Lung (tissue), 12 donors: ENCODE data around the gene SENP6. TPM values are rescaled to one million over a fixed set of nuclear protein-coding genes. Genes with fewer than 3 reads are reported as not detected.

Experiments
- ATAC-seq: fragments of 200-7000 bp; cut with Tn5 transposase; one replicate; pipeline ENCODE4 v1.9.1; 2020; ENCODE audit warnings: moderate number of reproducible peaks; ENCODE audit not compliant: insufficient read depth, low FRiP score
- DNase-seq, 3 donors: peaks; one replicate each; pipeline ENCODE4 v3.0.0-alpha.2; 2013 to 2017
- H3K27ac ChIP-seq, 2 donors: one replicate each; pipeline ENCODE4 v1.5.1; 2013; ENCODE audit warnings: mild to moderate bottlenecking in 2 of 2, moderate library complexity in 2 of 2, control low read depth in 1 of 2, inconsistent platforms in 1 of 2, low read depth in 1 of 2, low read length in 1 of 2
- H3K27me3 ChIP-seq, 3 donors: one replicate each; pipeline ENCODE4 v1.5.1; 2013; ENCODE audit warnings: low read length in 2 of 3; ENCODE audit not compliant: control insufficient read depth in 3 of 3, insufficient read depth in 3 of 3
- H3K36me3 ChIP-seq, 4 donors: one replicate each; pipeline ENCODE4 v1.5.1; 2013; ENCODE audit warnings: low read length in 4 of 4, mild to moderate bottlenecking in 1 of 4, moderate library complexity in 1 of 4; ENCODE audit not compliant: control insufficient read depth in 4 of 4, insufficient read depth in 4 of 4
- H3K4me1 ChIP-seq, 5 donors: one replicate each; pipeline ENCODE4 v1.5.1; 2013; ENCODE audit warnings: low read length in 5 of 5, mild to moderate bottlenecking in 2 of 5, moderate library complexity in 1 of 5; ENCODE audit not compliant: control insufficient read depth in 5 of 5, insufficient read depth in 5 of 5
- H3K4me3 ChIP-seq: one replicate; pipeline ENCODE4 v1.5.1; 2013; ENCODE audit warnings: mild to moderate bottlenecking, control low read depth, moderate library complexity
- H3K9ac ChIP-seq, 2 donors: one replicate each; pipeline ENCODE4 v1.5.1; 2013; ENCODE audit warnings: low read length in 2 of 2, control low read depth in 1 of 2; ENCODE audit not compliant: insufficient read depth in 1 of 2
- H3K9me3 ChIP-seq, 4 donors: one replicate each; pipeline ENCODE4 v1.5.1; 2013; ENCODE audit warnings: low read length in 3 of 4, mild to moderate bottlenecking in 1 of 4, moderate library complexity in 1 of 4; ENCODE audit not compliant: control insufficient read depth in 4 of 4, insufficient read depth in 3 of 4
- WGBS, 2 donors: extraction: QIAGEN DNeasy Blood & Tissue Kit; methylation state at CpG; one replicate each; pipeline ENCODE4 v1.1.7; 2013; 5-methylcytosine and 5-hydroxymethylcytosine counted together
- polyA plus RNA-seq, 2 donors: library from polyadenylated mRNA; stranded (reverse); fragments of 200-250 nt; gene quantifications; one replicate each; pipeline ENCODE4 v1.2.1, GENCODE V29; 2013
- total RNA-seq, 2 donors: library from RNA; depleted of rRNA in 1 of 2; stranded (reverse); fragments of >200 nt in 1 of 2; gene quantifications; one replicate each; pipeline ENCODE4 v1.2.1, GENCODE V29; 2014 to 2021
- TF ChIP-seq, protein P1 (sequence below): IDR thresholded peaks from 2 replicates; pipeline ENCODE4 v1.5.1; 2012; ENCODE audit warnings: mild to moderate bottlenecking; ENCODE audit errors: control extremely low read depth, extremely low read depth
- donor health status: control.
- donor health status: control.
- donor health status: Bipolar disorder and iron deficiency.
- donor health status: healthy.
- donor health status: DM: yes; HTN: yes; CAD: no.

Gene SENP6
- total and polyA plus RNA-seq, 4 donors, result 28.0 to 209 (median 62.8) TPM

DNA sequence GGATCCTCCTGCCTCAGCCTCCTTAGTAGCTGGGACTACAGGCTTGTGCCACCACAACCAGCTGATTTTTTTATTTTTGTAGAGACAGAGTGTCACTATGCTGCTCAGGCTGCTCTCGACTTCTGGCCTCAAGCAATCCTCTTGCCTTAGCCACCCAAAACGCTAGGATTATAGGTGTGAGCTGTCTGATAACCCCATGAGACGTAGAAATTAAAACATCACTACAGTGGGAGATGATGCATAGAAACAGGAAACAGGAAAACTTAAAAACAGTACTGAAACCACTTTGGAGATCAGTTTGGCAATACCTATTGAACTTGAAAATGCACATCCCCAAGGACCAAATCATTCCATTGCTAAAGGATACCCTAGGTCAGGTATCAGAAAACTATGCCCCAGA is 10.8 kb downstream of the SENP6 start:
- DNase-seq (no peak), ATAC-seq (no peak)
- no peak overlapping the region for H3K9ac ChIP-seq
- no peaks in the 10 kb centered on the region for H3K9me3 ChIP-seq
- H3K27me3 ChIP-seq, result no peaks in the 10 kb centered on the region
- H3K4me3 ChIP-seq, result no peak overlapping the region
- TF ChIP-seq, protein P1, sequence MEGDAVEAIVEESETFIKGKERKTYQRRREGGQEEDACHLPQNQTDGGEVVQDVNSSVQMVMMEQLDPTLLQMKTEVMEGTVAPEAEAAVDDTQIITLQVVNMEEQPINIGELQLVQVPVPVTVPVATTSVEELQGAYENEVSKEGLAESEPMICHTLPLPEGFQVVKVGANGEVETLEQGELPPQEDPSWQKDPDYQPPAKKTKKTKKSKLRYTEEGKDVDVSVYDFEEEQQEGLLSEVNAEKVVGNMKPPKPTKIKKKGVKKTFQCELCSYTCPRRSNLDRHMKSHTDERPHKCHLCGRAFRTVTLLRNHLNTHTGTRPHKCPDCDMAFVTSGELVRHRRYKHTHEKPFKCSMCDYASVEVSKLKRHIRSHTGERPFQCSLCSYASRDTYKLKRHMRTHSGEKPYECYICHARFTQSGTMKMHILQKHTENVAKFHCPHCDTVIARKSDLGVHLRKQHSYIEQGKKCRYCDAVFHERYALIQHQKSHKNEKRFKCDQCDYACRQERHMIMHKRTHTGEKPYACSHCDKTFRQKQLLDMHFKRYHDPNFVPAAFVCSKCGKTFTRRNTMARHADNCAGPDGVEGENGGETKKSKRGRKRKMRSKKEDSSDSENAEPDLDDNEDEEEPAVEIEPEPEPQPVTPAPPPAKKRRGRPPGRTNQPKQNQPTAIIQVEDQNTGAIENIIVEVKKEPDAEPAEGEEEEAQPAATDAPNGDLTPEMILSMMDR, result no peak
- 58 to 67% methylated on average over 3 of the region's 3 CpGs for WGBS, 2 donors
- no peaks in the 10 kb centered on the region for H3K36me3 ChIP-seq
- H3K27ac ChIP-seq, result peak overlapping the region; percentile 4 to 73
- peaks cover 4 to 34% (median 6%) of the 10 kb centered on the region in 5 donors for H3K4me1 ChIP-seq

DNA sequence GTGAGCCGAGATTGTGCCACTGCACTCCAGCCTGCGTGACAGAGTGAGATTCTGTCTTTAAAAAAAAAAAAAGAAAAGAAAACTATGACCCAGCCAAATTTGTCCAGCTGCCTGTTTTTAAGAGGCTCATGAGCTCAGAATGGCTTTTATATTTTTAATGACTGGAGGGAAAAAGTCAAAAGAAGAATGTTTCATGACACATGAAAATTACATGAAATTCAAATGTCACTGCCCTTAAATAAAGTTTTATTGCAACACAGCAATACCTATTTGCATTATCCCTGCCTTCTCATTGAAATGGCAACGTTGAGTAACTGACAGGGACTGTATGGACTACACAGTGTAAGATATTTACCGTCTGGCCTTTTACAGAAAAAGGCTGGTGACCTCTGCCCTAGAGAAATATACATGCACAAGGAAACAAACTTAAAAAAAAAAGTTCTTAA is 11.4 kb downstream of the SENP6 start:
- peak in 1 of 3 donors; percentile 34 for DNase-seq
- Histone ChIP-seq H3K36me3 (no peaks in the 10 kb centered on the region), H3K4me1 (peaks cover 4 to 34% (median 6%) of the 10 kb centered on the region in 5 donors), H3K9ac (no peak overlapping the region), H3K27ac (peak overlapping the region in 1 of 2 donors; percentile 21), H3K4me3 (no peak overlapping the region), H3K27me3 (no peaks in the 10 kb centered on the region), H3K9me3 (no peaks in the 10 kb centered on the region)
- no peak for ATAC-seq
- TF ChIP-seq, protein P1, result no peak
- WGBS, 2 donors, result 45 to 52% methylated on average over 4 of the region's 4 CpGs

DNA sequence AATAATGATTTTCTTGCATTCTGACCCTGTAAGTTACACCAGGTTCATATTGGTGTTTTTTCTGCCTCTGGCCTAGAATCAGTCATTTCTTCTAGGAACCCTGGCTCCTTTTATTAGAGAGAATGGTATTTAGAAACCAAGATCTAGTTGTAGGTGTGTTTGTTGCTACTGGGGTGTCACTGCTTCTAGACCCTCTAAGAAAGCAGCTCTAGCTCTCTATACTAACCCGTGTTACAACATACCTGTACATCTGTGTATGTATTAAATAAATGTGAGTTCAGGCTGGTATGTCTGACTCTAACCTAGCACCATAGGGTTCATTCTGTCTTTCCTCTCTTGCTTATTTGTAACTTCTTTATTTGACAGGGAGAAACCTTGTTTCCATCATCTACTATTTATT is 16.8 kb downstream of the SENP6 start:
- DNase-seq, result no peak
- Histone ChIP-seq H3K4me1 (peaks cover 0 to 34% (median 4%) of the 10 kb centered on the region in 5 donors), H3K9ac (no peak overlapping the region), H3K9me3 (peaks cover 0 to 3% (median under 1%) of the 10 kb centered on the region in 4 donors), H3K27me3 (no peaks in the 10 kb centered on the region), H3K27ac (no peak overlapping the region), H3K36me3 (no peaks in the 10 kb centered on the region), H3K4me3 (no peak overlapping the region)
- 97 to 100% methylated on average over 1 of the region's 1 CpG for whole genome bisulfite sequencing, 2 donors
- TF ChIP-seq, protein P1, result no peak
- no peak for ATAC-seq
